HG03045 (cell line): ENCODE results near the gene CHSY3.
A peak's percentile ranks its signal among the peaks of the same experiment; 100 is the strongest.

Experiments
- ATAC-seq: cut with Tn5 transposase; IDR thresholded peaks from one replicate; pipeline ENCODE4 v1.9.1; 2021; ENCODE audit warnings: mild to moderate bottlenecking, moderate library complexity; ENCODE audit not compliant: unreplicated experiment

CHSY3 gene

DNA sequence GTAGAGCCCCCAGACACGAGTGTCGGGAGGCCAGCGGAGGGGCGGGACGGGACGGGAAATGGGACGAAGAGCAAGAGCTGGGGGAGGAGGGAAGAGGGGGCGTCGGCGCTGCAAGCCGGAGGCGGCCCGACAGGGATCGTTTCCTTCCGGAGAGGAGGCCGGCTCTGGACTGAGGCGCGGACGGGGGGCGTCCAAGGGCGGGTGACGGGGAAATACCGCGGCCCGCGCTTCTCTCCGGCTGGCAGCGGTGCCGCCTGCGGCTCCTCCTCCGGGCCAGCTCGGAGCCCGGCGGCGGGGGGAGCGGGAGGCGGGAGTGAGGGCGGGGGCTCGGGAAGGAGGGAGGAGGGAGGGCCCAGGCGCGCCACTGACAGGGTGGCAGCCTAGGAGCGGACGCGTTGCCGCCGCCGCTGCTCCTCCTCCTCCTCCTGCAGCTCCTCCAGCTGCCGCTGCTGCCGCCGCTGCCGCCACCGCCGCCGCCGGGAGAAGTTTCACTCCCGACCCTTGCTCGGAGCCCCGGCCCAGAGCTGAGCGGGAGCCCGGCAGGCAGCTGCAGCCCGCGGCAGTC is at the start of gene CHSY3:
CHSY3 (plus strand) TSS at position 364 of the 565 bp plus-strand sequence.
- peak; percentile 73 for ATAC-seq

DNA sequence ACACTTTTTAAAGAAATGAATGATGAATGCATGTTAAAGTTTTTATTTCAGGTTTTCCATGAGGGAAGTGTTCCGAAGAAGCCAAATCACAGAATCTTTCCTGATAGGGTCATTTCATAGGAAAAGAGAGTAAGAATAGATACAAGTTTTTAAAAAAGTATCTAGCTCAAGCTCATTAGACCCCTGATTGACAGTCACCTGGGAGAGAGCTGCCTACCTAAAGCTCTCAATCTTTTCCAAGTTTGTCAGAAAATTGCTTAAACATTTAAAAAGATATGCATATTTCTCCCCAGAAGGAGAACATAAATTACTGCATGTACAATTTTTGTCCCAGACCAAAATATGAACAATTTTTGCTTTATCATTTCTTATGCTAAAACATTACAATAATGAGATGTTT is 47.9 kb upstream of the CHSY3 start:
- no peak for ATAC-seq

DNA sequence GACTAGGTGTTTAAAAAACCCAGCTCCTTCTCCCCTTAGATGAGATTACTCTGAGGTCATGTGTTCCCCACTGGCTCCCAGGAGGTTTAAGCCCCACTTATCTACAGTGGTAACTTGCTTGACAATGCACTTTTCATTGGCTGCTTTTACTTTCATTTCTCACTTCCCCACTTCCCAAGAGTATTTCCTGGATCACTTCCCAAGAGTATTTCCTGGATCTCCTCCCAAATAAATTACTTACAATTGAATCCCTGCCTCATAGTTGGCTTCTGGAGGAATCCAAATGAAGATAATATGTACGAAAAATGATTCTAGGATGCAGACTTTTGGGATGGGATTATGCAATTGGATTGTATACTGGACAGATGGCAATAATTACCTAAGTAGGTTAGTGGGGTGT is 47.1 kb upstream of the CHSY3 start:
- ATAC-seq, result no peak

DNA sequence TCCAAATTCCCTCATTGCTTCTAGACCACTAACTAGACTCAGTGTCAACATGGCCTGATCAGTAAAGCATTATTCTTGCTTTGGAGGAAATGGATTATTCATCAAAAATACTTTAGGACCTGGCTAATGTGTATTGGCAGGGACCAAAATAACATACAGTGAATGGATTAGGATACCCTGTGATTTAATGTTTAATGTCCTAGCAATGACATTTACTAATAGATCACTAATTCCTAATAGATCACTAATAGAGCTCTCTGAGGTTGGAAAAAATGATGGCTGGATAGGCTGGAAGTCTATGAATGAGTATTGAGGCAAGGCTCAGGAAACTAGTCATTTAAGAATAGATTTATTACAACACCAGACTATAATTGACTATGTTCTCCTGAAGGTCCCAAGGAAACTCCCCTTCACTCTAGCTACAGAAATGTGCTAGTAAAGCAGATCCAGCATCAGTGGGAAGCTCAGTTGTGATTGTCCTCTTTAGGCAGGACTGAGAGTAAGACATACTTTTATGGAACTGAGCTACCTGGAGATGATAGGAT is 46.1 kb upstream of the CHSY3 start:
- ATAC-seq, result no peak

DNA sequence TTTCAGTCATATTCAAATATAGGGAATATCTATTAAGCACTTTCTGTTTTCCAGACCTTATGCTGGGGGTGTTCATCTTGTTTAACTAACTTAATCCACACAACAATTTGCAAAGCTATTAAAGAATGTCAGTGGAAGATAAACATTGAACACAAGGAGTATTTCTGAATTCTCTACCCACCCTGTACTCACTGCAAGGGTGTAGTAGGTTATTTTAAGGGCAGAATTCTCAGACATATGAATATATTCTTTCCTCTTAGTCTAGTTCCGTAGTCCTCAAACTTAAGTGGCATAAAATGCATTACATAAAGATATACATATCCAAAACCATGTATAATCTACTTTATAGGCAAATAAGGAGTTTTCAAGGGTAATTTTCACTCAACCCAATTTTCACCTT is 19.9 kb upstream of the CHSY3 start:
- no peak for ATAC-seq

DNA sequence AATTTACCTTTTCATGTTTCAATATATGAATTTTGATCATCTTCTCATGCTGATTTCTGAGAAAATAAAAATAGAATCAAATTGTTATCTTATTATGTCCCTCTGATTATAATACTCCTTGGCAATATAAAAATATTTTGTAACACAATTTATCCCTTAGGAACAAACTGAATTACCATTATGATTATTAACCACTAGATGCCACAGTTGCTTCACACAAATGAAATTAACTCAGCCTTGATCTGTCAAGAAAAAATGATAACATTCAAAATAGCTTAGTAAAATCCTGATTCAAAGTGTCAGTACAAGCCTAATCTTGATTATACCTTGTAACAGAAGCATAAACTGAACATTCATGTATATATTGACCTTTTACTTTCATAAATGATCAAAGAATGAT is 4.8 kb upstream of the CHSY3 start:
- ATAC-seq, result no peak

DNA sequence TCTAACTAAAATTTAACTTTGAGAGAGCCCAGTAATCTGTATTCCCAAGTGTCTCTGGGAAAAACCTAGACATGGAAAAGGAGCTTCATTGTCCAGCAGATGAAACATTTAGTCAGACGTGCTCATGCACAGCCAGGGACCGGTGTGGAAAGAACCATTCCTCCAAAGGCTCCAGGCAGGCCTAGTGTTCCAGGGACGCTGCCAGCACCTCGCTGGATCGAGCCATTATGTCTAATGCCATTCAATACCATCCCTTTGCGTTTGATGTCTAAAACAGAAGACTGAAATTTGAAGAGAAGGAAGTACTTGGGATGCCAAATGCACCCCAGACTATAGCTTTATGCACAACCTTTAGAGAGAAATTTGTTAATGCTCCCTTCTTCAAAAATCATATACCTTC is 1.4 kb upstream of the CHSY3 start:
- ATAC-seq, result no peak

DNA sequence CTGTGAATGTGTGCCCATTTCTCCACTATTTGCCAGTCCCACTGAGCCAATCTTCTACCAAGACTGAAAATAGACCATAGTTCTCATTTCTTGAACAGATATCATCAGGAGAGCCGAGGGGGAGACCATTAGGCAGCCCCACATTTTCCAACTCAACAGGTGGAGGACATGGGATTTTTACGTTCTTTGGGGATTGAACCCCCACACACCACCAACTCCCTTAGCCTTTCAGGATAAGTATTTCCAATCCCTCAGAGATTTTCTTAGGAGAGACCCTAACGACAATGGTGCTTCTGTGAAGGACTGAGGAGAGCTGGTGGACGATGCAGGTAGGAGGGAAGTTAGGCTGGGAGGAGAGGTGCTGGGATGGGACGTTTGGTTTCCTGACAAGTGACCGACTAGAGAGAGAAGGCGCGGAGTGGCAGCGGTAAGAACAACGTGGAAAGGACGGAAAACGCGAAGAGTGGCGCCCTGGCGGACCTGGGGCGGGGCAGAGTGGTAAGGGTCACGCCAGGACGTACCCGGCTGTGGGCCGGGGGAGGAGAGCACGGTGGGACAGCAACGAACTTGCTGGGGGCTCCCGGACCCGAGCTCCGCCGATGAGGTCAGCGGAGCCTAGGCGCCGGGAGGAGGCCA is 681 bp upstream of the CHSY3 start:
- ATAC-seq, result no peak

DNA sequence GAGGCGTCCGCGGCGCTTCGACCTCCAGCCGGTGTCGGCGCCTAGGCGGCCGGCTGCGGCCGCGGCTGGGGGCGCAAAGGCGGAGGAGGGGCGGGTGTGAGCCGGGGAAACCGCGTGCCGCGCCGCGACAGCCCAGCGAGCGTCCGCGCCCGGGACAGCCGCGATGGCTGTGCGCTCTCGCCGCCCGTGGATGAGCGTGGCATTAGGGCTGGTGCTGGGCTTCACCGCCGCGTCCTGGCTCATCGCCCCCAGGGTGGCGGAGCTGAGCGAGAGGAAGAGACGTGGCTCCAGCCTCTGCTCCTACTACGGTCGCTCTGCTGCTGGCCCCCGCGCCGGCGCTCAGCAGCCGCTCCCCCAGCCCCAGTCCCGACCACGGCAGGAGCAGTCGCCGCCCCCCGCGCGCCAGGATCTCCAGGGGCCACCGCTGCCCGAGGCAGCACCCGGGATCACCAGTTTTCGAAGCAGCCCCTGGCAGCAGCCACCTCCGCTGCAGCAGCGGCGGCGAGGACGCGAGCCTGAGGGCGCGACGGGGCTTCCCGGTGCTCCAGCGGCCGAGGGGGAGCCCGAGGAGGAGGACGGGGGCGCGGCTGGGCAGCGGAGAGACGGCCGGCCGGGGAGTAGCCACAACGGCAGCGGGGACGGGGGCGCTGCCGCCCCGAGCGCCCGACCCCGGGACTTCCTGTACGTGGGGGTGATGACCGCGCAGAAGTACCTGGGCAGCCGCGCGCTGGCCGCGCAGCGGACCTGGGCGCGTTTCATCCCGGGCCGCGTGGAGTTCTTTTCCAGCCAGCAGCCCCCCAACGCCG is 605 bp downstream of the CHSY3 start:
- ATAC-seq, result peak; percentile 36

DNA sequence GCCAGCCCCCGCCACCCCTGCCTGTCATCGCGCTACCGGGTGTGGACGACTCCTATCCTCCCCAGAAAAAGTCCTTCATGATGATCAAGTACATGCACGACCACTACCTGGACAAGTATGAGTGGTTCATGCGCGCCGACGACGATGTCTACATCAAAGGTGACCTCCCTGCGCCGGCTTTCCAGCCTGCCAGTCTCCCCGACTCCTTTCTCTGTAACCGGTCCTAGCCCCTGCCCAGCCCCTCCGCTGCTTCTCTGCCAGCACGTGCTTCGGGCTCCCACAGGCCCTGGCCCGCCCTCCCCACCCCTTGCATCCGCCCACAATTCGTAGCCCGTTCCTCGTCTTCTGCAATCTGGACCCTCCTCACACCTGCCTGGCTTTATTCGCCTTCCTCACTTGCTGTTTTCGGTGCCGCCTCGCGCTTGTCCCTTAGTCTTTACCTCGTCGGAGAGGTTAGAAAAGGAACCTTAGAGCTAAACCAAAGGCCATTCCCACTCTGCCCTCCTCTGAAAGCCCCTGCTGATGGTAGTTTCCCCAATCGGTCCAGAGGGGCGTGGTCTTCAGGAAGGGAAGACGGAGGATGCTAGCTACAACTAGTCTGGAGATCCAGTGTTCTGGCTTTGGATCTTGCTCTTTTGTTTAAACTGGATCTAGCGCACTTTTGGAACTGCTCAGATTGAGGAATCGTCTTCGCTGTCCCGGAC is 1.4 kb downstream of the CHSY3 start:
- ATAC-seq, result no peak

DNA sequence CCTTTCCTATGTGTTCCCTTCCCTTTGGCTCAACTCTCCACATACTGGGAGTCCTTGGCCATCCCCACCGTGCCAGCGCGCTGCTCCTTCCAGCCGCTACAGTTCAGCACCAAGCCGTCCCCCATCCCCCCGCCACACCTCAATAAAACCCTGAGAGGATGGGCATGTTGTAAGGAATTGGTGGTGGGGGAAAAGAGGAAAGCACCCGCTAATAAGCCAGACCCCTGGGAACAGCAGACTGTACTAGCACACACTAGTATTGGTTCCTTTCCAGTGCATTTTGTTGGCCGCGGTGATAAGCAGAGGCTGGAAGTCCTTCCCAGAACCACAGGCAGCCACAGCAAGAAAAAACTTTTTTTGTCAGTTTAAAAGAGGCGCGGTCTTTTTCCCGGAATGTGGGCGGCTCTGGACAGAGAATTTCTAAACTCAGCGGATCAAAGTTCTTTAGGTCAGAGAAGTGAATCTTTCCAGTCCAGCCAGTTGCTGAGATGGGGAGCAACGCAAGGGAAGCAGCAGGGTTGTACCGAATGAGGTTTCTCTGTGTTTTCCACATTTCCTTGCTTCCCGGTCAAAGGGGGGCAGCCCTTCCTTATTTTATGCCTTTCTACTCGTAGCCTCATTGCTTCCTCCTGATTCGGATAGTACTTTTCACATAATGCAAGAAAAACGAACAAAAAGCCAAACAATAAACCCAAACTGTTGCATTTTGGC is 2.1 kb downstream of the CHSY3 start:
- ATAC-seq, result no peak

DNA sequence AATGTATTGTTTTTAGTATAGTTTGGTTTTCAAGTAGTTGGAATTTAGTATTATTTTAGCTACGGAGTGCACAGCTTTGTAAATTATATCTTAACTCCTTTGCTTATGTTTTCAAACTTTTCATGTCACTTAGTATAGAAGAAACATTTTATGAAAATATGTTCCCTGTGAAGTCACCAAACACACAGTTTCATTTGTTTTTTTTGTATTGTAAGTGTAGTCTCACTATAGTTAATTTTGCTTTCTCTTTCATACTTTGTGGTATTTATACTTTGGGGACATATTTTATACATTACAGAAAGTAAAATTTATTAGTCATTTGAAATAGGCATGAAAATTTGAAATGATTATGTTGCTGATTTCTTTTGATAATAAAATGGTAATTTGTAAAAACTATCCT is 5.0 kb downstream of the CHSY3 start:
- no peak for ATAC-seq

DNA sequence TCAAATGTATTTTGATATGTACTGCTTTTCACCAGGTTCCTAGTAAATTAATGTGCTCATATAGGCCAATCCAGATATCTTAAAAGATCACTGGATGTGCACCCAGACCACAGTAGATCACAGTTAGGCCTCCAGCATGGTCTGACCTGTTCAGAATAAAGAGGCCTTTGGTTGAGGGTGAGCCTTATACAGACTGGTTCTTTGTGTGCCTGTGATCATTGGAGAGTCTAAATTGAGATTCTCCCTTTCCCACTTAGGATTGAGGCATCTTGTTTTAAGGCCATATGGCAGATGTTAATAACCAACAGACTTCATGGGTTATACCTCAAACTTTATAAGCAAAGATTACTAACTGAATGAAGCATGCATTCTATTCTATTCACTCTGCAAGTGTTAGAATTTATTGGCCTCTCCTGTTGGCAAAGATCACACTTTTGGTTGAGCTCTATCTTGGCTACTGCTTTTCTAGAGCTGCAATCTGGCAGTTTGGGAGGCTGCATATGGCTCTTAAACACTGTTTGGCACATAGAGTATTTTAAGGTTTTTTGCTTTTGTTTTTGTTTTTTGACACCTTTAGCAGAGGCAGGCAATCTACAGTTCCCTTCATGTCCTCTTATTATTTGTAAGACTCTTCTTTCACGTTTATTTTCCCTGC is 8.5 kb downstream of the CHSY3 start:
- ATAC-seq, result no peak

DNA sequence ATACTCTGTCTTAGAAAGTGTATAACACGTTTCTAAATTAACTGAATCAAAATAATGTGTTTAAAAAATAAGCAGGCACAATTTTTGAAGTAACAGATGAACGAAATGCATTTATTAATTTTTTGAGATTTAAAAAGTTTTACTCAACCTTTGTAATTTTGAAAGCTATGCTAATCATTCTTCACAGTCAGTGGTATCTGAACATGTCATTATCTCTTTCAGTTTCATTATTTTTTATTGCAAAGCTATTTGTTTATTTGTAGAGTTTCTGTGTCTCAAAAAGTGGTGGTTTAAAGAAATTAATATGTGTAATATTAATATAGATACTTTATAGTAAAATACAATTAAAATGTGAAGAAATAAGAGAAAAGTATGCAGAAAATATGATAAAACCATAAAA is 11.2 kb downstream of the CHSY3 start:
- ATAC-seq, result no peak

DNA sequence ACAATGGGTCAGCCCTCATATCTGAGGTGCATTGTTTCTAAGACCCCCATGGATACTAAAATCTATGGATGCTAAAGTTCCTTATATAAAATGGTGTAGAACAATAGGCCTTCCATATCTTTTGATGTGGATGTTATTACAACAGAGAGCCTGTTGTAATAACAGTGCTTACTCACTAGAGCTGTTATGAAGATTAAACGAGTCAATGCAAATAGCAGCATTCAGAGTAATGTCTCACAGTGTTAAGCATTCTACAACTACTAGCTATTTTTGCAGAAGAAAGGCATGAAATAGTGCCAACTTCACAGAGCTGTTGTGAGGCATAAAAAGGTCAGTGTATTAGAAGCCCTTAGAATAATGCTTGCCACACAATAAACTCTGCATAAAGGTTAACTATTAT is 13.0 kb downstream of the CHSY3 start:
- ATAC-seq, result no peak

DNA sequence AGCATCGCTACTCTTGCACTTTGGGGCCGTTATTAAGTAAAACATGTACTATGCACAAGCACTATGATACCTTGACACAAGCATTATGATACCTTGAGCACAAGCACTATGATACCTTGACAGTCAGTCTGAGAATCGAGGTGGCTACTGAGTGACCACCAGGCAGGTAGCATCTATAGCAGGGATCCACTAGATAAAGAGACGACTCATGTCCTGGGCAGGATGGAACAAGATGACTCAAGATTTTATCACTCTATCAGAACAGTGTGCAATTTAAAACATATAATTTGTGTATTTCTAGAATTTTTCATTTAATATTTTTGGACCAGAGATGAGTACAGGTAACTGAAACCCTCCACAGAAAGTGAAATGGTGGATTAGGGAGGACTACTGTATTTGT is 16.9 kb downstream of the CHSY3 start:
- no peak for ATAC-seq

DNA sequence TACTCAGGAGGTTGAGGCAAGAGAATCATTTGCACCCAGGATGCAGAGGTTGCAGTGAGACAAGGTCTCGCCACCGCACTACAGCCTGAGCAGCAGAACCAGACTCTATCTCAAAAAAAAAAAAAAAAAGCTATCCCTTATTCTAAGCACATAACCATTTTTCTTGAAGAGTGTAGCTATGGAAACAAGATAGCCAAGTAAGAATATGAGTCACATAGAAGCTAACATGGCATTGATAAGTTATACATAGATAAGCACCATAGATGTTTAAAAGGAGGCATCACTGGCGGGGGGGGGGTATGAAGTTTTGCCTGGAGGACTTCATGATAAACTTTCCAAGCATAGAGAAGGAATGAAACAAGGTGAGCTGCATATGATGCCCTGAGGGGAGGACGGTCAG is 26.0 kb downstream of the CHSY3 start:
- no peak for ATAC-seq

DNA sequence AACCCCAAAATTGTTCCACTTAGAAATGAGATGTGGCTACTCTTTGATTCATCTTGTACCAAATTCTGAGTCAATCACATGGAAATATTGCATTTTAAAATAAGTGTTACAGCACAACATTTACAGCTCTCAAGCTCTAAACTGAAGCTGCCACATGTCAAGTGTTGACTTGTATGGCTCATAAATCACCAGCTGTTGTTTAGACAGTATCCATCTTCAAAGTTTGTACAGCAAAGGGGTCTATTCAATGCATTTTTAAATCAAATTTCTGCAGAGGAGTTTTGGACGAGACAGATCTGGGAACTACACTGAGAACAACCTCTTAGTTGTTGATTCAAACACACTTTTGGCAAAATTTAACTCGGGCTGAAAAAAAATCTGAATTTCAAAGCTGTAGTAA is 31.4 kb downstream of the CHSY3 start:
- ATAC-seq, result no peak

DNA sequence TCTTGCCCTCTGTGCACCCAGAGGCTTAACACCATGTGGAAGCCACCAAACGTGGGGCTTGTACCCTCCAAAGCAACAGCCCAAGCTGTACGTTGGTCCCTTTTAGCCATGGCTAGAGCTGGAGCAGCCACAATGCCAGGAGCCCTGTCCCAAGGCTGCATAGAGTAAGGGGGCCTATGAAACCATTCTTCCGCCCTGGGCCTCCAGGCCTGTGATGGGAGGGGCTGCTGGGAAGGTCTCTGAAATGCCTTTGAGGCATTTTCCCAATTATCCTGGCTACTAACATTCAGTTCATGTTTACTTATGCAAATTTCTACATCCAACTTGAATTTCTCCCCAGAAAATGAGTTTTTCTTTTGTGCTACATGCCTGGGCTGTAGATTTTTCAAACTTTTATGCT is 33.8 kb downstream of the CHSY3 start:
- no peak for ATAC-seq

DNA sequence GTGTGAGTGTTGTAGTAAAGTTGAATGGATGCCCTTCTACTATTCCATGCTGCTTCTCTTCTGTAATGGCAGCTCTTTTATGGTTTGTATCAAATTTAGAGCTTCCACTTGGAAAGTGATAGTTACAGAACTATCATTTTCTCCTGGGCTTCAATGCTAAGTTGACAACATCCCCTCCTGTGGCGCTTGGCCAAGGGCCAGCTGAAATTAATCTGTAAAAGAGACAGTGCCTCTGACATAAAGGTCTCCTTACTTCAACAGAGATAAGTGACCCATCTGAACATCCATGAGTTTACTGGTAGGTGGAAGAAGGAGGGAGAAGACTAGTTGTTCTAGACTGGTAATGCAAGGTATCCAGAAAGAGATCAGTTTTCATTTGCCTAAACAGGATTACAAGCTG is 39.7 kb downstream of the CHSY3 start:
- no peak for ATAC-seq
